AG09309 (cell line): ENCODE measurements around the gene PLD1.
"Not testable (repeated sequence)": the region's sequence is repeated elsewhere in the genome, so short reads cannot be mapped to it uniquely, and the experiment has no call there.

ENCODE experiments used
- DNase-seq: peaks from one replicate; pipeline ENCODE4 v3.0.0-alpha.2; 2010; ENCODE audit warnings: low read depth
- H3K4me3 ChIP-seq: 2 replicates; pipeline ENCODE4 v1.5.1; 2011; ENCODE audit warnings: mild to moderate bottlenecking, low read depth, low read length, moderate library complexity; ENCODE audit not compliant: control insufficient read depth
- TF ChIP-seq, protein P1 (sequence below): IDR thresholded peaks from 2 replicates; pipeline ENCODE4 v1.5.1; 2011; ENCODE audit warnings: mild to moderate bottlenecking, low read depth, low read length, inconsistent platforms; ENCODE audit not compliant: insufficient read depth, control insufficient read depth; ENCODE audit errors: missing control alignments

The PLD1 gene

GRCh38 chr3:171748064-171748924 is 62.0 kb downstream of the PLD1 start:
- TF ChIP-seq, protein P1, sequence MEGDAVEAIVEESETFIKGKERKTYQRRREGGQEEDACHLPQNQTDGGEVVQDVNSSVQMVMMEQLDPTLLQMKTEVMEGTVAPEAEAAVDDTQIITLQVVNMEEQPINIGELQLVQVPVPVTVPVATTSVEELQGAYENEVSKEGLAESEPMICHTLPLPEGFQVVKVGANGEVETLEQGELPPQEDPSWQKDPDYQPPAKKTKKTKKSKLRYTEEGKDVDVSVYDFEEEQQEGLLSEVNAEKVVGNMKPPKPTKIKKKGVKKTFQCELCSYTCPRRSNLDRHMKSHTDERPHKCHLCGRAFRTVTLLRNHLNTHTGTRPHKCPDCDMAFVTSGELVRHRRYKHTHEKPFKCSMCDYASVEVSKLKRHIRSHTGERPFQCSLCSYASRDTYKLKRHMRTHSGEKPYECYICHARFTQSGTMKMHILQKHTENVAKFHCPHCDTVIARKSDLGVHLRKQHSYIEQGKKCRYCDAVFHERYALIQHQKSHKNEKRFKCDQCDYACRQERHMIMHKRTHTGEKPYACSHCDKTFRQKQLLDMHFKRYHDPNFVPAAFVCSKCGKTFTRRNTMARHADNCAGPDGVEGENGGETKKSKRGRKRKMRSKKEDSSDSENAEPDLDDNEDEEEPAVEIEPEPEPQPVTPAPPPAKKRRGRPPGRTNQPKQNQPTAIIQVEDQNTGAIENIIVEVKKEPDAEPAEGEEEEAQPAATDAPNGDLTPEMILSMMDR, result no peak
- DNase-seq, result no peak
- H3K4me3 ChIP-seq, result no peak overlapping the region

GRCh38 chr3:171747223-171747920 is 62.9 kb downstream of the PLD1 start:
- H3K4me3 ChIP-seq, result no peak overlapping the region
- TF ChIP-seq, protein P1, result no peak
- no peak for DNase-seq

DNA sequence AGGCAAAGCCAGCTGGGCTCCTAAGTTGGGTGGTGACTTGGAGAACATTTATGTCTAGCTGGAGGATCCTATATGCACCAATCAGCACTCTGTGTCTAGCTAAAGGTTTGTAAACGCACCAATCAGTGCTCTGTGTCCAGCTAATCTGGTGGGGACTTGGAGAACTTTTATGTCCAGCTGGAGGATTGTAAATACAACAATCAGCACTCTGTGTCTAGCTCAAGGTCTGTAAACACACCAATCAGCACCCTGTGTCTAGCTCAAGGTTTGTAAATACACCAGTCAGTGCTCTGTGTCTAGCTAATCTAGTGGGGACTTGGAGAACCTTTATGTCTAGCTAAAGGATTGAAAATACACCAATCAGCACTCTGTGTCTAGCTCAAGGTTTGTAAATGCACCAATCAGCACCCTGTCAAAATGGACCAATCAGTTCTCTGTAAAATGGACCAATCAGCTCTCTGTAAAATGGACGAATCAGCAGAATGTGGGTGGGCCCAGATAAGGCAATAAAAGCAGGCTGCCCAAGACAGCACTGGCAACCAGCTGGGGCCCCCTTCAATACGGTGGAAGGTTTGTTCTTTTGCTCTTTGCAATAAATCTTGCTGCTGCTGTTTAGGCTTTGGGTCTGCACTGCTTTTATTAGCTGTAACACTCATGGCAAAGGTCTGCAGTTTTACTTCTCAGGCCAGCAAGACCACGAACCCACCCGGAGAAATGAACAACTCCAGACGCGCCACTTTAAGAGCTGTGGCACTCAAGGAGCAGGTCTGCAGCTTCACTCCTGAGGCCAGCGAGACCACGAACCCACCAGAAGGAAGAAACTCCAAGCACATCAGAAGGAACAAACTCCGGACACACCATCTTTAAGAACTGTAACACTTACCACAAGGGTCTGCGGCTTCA is 63.7 kb downstream of the PLD1 start:
- not testable (repeated sequence) for H3K4me3 ChIP-seq, DNase-seq

DNA sequence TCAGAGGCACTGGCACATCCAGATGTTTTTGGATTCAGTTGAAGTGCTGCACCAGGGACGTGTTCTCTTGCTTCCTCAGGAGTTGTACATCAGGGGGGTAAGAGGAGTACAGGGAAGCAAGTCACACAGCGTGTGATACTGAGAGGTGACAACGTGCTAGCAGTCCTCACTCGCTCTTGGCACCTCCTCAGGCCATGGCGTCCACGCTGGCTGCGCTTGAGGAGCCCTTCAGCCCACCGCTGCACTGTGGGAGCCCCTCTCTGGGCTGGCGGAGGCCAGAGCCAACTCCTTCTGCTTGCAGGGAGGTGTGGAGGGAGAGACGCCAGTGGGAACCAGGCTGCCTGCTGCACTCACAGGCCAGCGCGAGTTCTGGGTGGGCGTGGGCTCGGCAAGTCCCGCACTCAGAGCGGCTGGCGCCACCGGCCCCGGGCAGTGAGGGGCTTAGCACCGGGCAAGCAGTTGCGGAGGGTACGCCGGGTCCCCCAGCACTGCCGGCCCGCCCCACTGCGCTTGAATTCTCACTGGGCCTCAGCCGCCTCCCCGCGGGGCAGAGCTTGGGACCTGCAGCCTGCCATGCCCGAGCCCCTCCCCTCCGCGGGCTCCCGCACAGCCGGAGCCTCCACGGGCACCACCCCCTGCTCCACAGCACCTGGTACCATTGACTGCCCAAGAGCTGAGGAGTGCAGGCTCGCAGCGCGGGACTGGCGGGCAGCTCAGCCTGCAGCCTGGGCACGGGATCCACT is 64.5 kb downstream of the PLD1 start:
- TF ChIP-seq, protein P1, result no peak
- no peak overlapping the region for H3K4me3 ChIP-seq
- DNase-seq, result no peak

DNA sequence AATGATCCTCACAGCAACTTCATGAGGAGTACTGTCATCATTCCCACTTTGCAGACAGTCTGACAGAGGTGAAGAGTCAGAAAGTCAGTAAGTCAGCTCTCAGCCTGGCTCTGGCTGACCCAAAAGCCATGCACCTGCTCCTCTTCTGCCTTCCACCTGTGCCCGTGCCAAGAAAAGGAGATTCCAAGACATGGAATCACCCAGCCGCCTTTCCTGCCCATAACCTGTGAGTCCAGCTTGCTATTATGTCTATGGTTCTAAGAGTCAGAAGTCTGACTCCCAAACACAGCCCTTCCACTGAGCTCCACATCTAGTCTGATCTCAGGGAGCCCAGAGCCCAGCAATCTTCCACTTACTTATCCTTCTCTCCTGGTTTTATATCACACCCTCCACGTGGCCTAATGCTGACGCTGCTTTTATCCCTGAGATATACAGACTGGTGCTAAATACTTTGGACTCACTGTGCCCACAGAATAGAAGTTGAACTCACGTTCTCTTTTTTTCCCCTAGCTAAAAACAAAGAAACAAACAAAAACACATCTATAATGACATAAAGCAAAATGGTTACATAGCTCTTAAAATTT is 66.0 kb downstream of the PLD1 start:
- DNase-seq, result no peak
- TF ChIP-seq, protein P1, result no peak
- H3K4me3 ChIP-seq, result no peak overlapping the region

GRCh38 chr3:171743327-171744157 is 66.7 kb downstream of the PLD1 start:
- no peak overlapping the region for H3K4me3 ChIP-seq
- TF ChIP-seq, protein P1, result no peak
- DNase-seq, result no peak
